Vagina (tissue), 2 donors: ENCODE data around the gene STIMATE. TPM values are rescaled to one million over a fixed set of nuclear protein-coding genes. Genes with fewer than 3 reads are reported as not detected.

ENCODE experiments used
- DNase-seq, 2 donors: peaks; one replicate each; pipeline ENCODE4 v3.0.0-alpha.2; 2017; ENCODE audit errors: extremely low spot score in 2 of 2
- H3K27ac ChIP-seq: fragments of 200-600 bp; sonication (generic); one replicate; pipeline ENCODE4 v1.5.1; 2019
- H3K27me3 ChIP-seq: fragments of 200-600 bp; sonication (generic); one replicate; pipeline ENCODE4 v1.5.1; 2019
- H3K36me3 ChIP-seq, 2 donors: fragments of 200-600 bp; sonication (generic); one replicate each; pipeline ENCODE4 v1.5.1; 2017 to 2019
- H3K4me1 ChIP-seq: fragments of 200-600 bp; sonication (generic); one replicate; pipeline ENCODE4 v1.5.1; 2019
- H3K4me3 ChIP-seq, 2 donors: fragments of 200-600 bp; sonication (generic); 1 replicate in 1 of 2; 2 replicates in 1 of 2; pipeline ENCODE4 v1.5.1; 2016 to 2019
- H3K9me3 ChIP-seq: fragments of 200-600 bp; sonication (generic); one replicate; pipeline ENCODE4 v1.5.1; 2019
- POLR2A ChIP-seq, 2 donors: fragments of 450-650 bp; IDR thresholded peaks; one replicate each; pipeline ENCODE4 v1.6.1; 2017; ENCODE audit warnings: antibody characterized with exemption in 2 of 2, mild to moderate bottlenecking in 2 of 2, moderate library complexity in 2 of 2
- POLR2AphosphoS5 ChIP-seq, 2 donors: sonication (generic); formaldehyde crosslinking; IDR thresholded peaks; one replicate each; pipeline ENCODE4 v1.9.0; 2017; ENCODE audit warnings: antibody characterized with exemption in 2 of 2, mild to moderate bottlenecking in 2 of 2, low read depth in 1 of 2; ENCODE audit not compliant: insufficient read depth in 1 of 2
- intact Hi-C: fragments of 100-400 bp; cut with DNase I; formaldehyde crosslinking; loops from one replicate; pipeline ENCODE4 v1.15.1; 2023
- total RNA-seq: library from RNA; depleted of rRNA; stranded (reverse); fragments of >200 nt; gene quantifications from one replicate; pipeline ENCODE4 v1.2.3, GENCODE V29; 2016
- TF ChIP-seq, protein P1 (sequence below), 3 experiments: fragments of 450-650 bp in 2 of 3; fragments of 200-600 bp in 1 of 3; sonication (generic) in 1 of 3; IDR thresholded peaks; one replicate each; pipeline ENCODE4 v1.5.1; 2017 to 2019; ENCODE audit warnings: antibody characterized with exemption in 3 of 3, mild to moderate bottlenecking in 2 of 3, moderate library complexity in 2 of 3

Gene STIMATE
- total RNA-seq, 1 donor from 2014 or later = 12.5 TPM

DNA sequence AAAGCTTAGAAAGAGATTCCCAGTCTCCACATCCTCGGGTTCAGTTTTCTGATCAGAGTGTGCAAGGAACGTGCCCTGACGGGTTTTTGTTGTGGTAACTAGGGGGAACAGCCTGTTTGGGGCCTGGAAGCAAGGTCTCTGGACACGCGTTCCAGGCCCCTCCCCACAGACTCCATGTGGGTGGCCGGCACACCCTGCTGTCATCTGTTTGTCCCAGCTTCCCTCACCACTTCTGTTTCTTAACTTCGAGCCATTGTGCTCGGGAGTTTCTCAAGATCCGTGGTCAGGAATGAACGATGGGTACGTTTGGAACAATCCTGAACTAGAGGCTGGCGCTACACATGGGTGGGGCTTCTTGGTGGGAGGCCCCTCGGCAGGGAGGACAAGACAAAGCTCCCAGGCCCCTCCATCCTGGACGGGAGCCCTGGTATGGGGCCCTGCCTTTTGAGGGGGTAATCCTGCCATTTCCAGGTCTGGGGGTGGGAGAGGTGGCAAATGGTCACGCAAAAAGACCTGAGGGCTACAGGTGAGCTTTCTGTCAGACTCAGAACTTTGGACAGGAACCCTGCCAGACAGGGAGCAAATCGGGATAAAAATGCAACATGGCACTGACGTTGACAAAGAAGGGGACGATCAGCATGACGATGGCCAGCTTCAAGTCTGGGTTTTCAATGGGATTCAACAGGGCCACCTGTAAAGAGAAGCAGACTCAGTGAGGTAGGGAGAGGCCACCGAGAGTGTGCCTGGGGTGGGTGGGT, 54.1 kb downstream of the STIMATE start:
- no peaks in the 10 kb centered on the region for H3K9me3 ChIP-seq
- no peak overlapping the region for H3K4me3 ChIP-seq
- H3K4me1 ChIP-seq = peaks cover 36% of the 10 kb centered on the region
- no peaks in the 10 kb centered on the region for H3K27me3 ChIP-seq
- peaks cover 0 to 22% of the 10 kb centered on the region in 2 donors for H3K36me3 ChIP-seq
- H3K27ac ChIP-seq = peak overlapping the region; percentile 90
- DNase-seq = no peak
- TF ChIP-seq, protein P1, sequence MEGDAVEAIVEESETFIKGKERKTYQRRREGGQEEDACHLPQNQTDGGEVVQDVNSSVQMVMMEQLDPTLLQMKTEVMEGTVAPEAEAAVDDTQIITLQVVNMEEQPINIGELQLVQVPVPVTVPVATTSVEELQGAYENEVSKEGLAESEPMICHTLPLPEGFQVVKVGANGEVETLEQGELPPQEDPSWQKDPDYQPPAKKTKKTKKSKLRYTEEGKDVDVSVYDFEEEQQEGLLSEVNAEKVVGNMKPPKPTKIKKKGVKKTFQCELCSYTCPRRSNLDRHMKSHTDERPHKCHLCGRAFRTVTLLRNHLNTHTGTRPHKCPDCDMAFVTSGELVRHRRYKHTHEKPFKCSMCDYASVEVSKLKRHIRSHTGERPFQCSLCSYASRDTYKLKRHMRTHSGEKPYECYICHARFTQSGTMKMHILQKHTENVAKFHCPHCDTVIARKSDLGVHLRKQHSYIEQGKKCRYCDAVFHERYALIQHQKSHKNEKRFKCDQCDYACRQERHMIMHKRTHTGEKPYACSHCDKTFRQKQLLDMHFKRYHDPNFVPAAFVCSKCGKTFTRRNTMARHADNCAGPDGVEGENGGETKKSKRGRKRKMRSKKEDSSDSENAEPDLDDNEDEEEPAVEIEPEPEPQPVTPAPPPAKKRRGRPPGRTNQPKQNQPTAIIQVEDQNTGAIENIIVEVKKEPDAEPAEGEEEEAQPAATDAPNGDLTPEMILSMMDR (IDR thresholded peaks at IDR 0.05) = no peak
- TF ChIP-seq POLR2A (IDR thresholded peaks at IDR 0.05) (no peak), POLR2AphosphoS5 (IDR thresholded peaks at IDR 0.05; ENCODE audit: insufficient read depth in 1 of 2, low read depth in 1 of 2) (no peak)
- intact Hi-C loops = no loop called here

DNA sequence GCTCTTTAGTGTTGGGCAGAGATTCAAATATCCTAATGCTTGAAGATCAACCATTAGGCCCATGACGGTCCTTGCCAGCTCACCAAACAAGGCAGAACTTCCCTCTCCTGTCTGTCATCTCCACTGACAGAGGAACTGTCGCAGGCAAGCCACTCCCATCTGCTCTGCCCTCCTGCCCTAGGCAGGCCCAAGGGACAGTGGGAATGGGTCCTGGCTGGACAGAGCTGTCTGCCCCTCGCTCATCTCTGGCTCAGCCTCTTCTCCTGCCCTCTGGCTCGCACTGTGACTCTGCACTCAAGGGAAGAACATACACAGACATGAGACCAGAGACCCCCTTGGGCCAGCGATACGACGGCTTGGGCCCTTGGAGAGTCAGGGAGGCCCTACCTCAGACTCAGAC, 54.9 kb downstream of the STIMATE start:
- Histone ChIP-seq H3K4me1 (peaks cover 36% of the 10 kb centered on the region), H3K9me3 (no peaks in the 10 kb centered on the region), H3K4me3 (no peak overlapping the region), H3K27me3 (no peaks in the 10 kb centered on the region), H3K27ac (peak overlapping the region; percentile 90), H3K36me3 (peaks cover 0 to 17% of the 10 kb centered on the region in 2 donors)
- TF ChIP-seq, protein P1 (IDR thresholded peaks at IDR 0.05) = no peak
- no peak for TF ChIP-seq POLR2A (IDR thresholded peaks at IDR 0.05)
- intact Hi-C loops = no loop called here
- DNase-seq = no peak

DNA sequence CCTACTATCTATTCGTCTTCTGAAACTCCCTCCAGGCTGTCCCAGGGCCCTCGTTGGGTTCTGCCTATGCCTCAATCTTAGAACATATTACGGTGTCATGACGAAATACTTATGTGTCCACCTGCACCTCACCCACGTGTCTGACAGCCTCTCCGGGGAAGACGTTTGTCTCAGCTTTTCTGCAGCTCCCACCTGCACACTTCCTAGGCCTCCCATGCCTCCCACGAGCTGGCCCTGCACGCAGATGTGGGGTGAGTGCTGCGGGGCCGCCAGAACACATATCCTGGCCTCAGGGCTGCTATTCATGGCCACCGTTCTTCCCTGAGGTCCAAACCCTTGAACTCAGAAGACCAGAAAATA, 55.4 kb downstream of the STIMATE start:
- intact Hi-C loops = no loop called here
- H3K36me3 ChIP-seq = peaks cover 0 to 17% of the 10 kb centered on the region in 2 donors
- no peak overlapping the region for H3K27ac ChIP-seq
- DNase-seq = no peak
- no peaks in the 10 kb centered on the region for H3K27me3 ChIP-seq
- H3K9me3 ChIP-seq = no peaks in the 10 kb centered on the region
- H3K4me1 ChIP-seq = peaks cover 36% of the 10 kb centered on the region
- no peak overlapping the region for H3K4me3 ChIP-seq
- TF ChIP-seq, protein P1 (IDR thresholded peaks at IDR 0.05) = no peak
- TF ChIP-seq POLR2AphosphoS5 (IDR thresholded peaks at IDR 0.05; ENCODE audit: insufficient read depth in 1 of 2, low read depth in 1 of 2) (no peak), POLR2A (IDR thresholded peaks at IDR 0.05) (no peak)

DNA sequence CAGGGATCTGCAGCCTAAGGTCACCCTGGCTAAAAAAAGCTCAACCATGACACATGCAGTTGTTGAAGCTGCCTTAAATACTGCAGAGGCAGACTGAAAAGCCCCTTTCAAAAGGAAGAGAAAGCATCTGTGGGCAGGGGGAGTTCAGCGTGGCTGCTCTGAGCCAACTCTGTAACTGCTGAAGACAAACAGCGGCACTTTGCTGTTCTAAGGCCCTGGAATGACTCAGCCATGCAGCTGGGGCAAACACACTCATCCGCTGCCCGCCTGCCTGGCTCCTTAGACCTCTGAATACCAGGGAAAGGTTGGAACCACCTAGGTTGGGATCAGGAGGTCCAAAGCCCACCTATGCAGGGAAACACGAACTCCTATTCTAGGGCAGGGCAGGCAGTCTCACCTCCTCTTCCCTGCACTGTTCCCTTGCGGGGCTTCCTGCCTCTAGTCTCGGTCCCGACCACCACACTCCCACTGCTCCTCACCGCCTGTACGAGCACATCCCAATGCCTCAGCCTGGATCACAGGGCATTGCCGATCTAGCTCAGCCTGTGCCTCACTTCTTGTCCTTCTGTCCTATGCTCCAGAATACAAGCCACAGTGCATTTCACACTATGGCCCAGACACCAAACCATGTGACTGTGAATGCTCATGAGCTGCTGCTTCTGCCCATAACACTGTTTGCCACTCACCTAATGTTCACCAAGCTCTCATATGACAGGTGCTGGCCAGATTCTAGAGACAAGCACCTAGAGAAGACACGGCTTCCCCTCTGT, 56.0 kb downstream of the STIMATE start:
- no peak overlapping the region for H3K4me3 ChIP-seq
- intact Hi-C loops = no loop called here
- no peaks in the 10 kb centered on the region for H3K9me3 ChIP-seq
- H3K27ac ChIP-seq = no peak overlapping the region
- peaks cover 34% of the 10 kb centered on the region for H3K4me1 ChIP-seq
- peaks cover 0 to 17% of the 10 kb centered on the region in 2 donors for H3K36me3 ChIP-seq
- H3K27me3 ChIP-seq = no peaks in the 10 kb centered on the region
- no peak for DNase-seq
- TF ChIP-seq POLR2AphosphoS5 (IDR thresholded peaks at IDR 0.05; ENCODE audit: insufficient read depth in 1 of 2, low read depth in 1 of 2) = no peak
- TF ChIP-seq, protein P1 (IDR thresholded peaks at IDR 0.05) = no peak
- TF ChIP-seq POLR2A (IDR thresholded peaks at IDR 0.05) = no peak
